ENCODE data around the gene ZFC3H1.

Gene ZFC3H1

DNA sequence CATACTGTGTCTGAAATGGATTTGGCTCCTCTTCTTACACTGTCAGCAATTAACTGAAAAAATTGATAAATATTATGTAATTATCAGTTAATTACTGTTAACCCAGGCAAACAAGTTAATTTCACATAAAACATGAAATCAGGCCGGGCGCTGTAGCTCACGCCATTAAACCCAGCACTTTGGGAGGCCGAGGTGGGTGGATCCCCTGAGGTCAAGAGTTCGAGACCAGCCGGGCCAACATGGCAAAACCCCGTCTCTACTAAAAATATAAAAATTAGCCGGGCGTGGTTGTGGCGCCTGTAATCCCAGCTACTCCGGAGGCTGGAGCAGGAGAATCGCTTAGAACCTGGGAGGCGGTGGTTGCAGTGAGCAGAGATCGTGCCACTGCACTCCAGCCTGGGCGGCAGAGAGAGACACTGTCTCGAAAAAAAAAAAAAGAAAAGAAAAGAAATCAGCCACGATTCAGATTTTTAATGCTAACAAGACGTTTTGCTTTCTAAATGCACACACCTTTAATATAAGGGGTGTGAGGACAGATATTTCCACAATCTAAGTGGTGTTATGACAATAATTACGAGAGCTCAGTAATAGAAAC lies 21.8 kb upstream of the ZFC3H1 start:
- DNase-seq (ENCODE audit: insufficient read length, low spot score) (no peak), FAIRE-seq (no peak)
- TF ChIP-seq POU2F2 (IDR thresholded peaks at IDR 0.05; ENCODE audit: low read depth, low read length) (no peak), POLR2A (IDR thresholded peaks at IDR 0.05; ENCODE audit: low read depth, low read length) (no peak), PAX5 (IDR thresholded peaks at IDR 0.05; ENCODE audit: insufficient read depth, low read length, severe bottlenecking) (no peak), SPI1 (IDR thresholded peaks at IDR 0.05; ENCODE audit: low read depth, low read length) (no peak), TAF1 (IDR thresholded peaks at IDR 0.05; ENCODE audit: low read depth, low read length) (no peak), POLR2AphosphoS5 (IDR thresholded peaks at IDR 0.05; ENCODE audit: low read depth, low read length) (no peak)

DNA sequence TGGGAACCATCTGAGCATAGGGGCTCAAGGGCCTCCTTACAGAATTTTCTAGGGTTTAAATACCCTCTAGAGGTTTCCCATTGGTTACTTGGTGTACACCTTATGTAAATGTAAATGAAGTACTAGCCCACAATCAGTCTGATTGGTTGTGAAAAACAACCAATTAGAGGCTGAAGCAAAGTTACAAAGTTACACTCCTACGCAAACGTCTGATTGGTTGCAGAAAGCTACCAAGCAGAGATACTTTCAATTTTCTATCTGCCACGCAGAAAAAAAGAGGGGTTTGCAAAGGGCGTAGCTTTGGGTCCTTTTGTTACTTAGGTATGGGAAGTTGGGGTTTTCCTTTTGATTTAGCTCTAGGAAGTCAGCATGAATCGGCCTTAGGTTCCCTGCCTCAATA lies 20.4 kb upstream of the ZFC3H1 start:
- TF ChIP-seq POU2F2 (IDR thresholded peaks at IDR 0.05; ENCODE audit: low read depth, low read length) (no peak), POLR2A (IDR thresholded peaks at IDR 0.05; ENCODE audit: low read depth, low read length) (no peak), PAX5 (IDR thresholded peaks at IDR 0.05; ENCODE audit: insufficient read depth, low read length, severe bottlenecking) (no peak), SPI1 (IDR thresholded peaks at IDR 0.05; ENCODE audit: low read depth, low read length) (no peak), TAF1 (IDR thresholded peaks at IDR 0.05; ENCODE audit: low read depth, low read length) (no peak), POLR2AphosphoS5 (IDR thresholded peaks at IDR 0.05; ENCODE audit: low read depth, low read length) (no peak)
- DNase-seq (ENCODE audit: insufficient read length, low spot score) (no peak), FAIRE-seq (no peak)

DNA sequence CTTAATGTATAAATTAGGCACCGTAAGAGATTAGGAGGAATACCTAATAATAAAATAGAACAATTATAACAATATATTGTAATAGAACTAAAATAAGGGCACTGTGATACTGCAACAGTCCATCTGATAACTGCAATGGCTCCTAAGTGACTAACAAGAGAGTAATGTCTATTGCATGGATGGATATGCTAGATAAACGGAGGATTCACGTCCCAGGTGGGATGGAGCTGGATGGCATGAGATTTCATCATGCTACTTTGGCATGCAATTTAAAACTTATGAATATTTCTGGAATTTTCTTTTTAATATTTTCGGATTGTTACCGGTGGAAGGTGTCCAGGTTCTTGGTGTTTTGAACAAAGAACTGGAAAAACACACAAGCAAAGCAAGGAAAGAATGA lies 20.0 kb upstream of the ZFC3H1 start:
- FAIRE-seq (no peak), DNase-seq (ENCODE audit: insufficient read length, low spot score) (no peak)
- TF ChIP-seq POLR2AphosphoS5 (IDR thresholded peaks at IDR 0.05; ENCODE audit: low read depth, low read length), result no peak
- no peak for TF ChIP-seq POLR2A (IDR thresholded peaks at IDR 0.05; ENCODE audit: low read depth, low read length)
- no peak for TF ChIP-seq POU2F2 (IDR thresholded peaks at IDR 0.05; ENCODE audit: low read depth, low read length)
- TF ChIP-seq TAF1 (IDR thresholded peaks at IDR 0.05; ENCODE audit: low read depth, low read length), result no peak
- no peak for TF ChIP-seq SPI1 (IDR thresholded peaks at IDR 0.05; ENCODE audit: low read depth, low read length)
- no peak for TF ChIP-seq PAX5 (IDR thresholded peaks at IDR 0.05; ENCODE audit: insufficient read depth, low read length, severe bottlenecking)

DNA sequence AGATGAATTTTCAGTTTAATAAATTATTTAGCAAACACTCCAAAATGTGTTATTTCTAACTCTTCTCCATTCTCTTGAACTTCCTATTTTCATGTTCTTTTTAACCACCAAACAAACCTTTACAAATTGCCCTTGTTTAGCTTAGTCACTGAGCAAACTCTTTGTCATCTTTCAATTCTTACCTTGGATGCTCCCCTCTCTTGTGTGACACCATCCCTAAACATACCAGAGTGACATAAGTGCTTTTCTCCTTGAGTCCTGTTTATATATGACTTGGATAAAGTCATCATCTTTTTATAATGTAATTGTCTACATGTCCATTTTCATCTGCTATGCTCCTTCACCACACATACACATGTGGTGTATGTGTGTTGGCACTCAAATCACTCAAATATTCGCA lies 18.8 kb upstream of the ZFC3H1 start:
- no peak for TF ChIP-seq TAF1 (IDR thresholded peaks at IDR 0.05; ENCODE audit: low read depth, low read length)
- no peak for TF ChIP-seq POU2F2 (IDR thresholded peaks at IDR 0.05; ENCODE audit: low read depth, low read length)
- TF ChIP-seq SPI1 (IDR thresholded peaks at IDR 0.05; ENCODE audit: low read depth, low read length), result no peak
- TF ChIP-seq POLR2A (IDR thresholded peaks at IDR 0.05; ENCODE audit: low read depth, low read length), result no peak
- no peak for TF ChIP-seq POLR2AphosphoS5 (IDR thresholded peaks at IDR 0.05; ENCODE audit: low read depth, low read length)
- no peak for TF ChIP-seq PAX5 (IDR thresholded peaks at IDR 0.05; ENCODE audit: insufficient read depth, low read length, severe bottlenecking)
- FAIRE-seq (no peak), DNase-seq (ENCODE audit: insufficient read length, low spot score) (no peak)

DNA sequence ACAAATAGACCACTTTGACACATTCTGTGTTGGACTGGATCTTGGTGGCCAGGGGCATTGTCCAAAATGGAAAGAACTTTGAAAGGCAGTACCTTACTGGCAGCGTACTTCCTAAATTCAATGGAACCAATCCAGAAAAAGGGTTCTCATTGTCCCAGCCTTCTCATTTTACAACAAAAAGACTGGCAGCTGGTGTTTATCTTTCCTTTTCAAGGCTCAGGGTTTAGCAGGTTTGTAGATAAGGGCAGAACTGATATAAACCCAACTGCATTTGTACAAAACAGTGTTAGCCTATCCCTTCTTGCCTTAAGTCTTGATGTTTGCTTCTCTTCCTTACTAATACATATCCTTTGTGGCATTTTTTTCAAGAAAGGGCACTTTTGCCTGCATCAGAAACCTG lies 8.2 kb upstream of the ZFC3H1 start:
- TF ChIP-seq SPI1 (IDR thresholded peaks at IDR 0.05; ENCODE audit: low read depth, low read length) (no peak), POLR2A (IDR thresholded peaks at IDR 0.05; ENCODE audit: low read depth, low read length) (no peak), POLR2AphosphoS5 (IDR thresholded peaks at IDR 0.05; ENCODE audit: low read depth, low read length) (no peak), PAX5 (IDR thresholded peaks at IDR 0.05; ENCODE audit: insufficient read depth, low read length, severe bottlenecking) (no peak)
- FAIRE-seq (no peak), DNase-seq (ENCODE audit: insufficient read length, low spot score) (no peak)

DNA sequence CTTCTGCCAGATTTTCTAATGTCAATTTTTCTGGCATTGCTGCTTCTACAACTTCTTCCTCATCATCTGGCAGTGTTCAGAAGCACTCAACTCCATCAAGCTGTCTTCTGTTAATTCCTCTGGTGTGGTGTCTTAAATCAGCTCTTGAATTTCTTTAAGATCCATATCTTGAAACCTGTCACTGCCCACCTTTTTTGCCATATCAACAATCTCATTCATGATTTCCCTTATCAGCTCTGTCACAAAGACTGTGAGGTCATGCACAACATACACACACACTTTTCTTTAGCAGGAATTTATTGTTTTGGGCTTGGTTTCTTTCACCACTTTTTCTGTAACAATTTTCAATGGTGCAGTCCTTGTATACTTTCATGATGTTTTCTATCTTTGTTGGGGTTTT lies 7.7 kb upstream of the ZFC3H1 start:
- DNase-seq (ENCODE audit: insufficient read length, low spot score), result no peak
- FAIRE-seq, result no peak
- TF ChIP-seq POLR2AphosphoS5 (IDR thresholded peaks at IDR 0.05; ENCODE audit: low read depth, low read length) (no peak), PAX5 (IDR thresholded peaks at IDR 0.05; ENCODE audit: insufficient read depth, low read length, severe bottlenecking) (no peak), SPI1 (IDR thresholded peaks at IDR 0.05; ENCODE audit: low read depth, low read length) (no peak), TAF1 (IDR thresholded peaks at IDR 0.05; ENCODE audit: low read depth, low read length) (no peak), POLR2A (IDR thresholded peaks at IDR 0.05; ENCODE audit: low read depth, low read length) (no peak), POU2F2 (IDR thresholded peaks at IDR 0.05; ENCODE audit: low read depth, low read length) (no peak)

DNA sequence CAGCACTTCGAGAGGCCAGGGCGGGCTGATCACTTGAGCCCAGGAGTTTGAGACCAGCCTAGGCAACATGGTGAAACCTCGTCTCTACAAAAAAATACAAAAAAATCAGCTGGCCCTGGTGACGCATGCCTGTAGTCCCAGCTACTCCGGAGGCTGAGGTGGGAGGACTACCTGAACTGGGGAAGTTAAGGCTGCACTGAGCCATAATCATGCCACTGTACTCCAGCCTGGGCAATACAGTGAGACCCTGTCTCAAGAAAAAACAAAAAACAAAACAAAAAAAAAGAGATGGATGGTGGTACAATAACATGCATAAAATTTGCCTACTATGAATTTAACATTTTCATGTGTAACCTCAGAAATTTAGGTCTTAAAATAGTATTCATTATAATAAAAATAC lies 2.6 kb upstream of the ZFC3H1 start:
- no peak for FAIRE-seq
- DNase-seq (ENCODE audit: insufficient read length, low spot score), result no peak
- TF ChIP-seq PAX5 (IDR thresholded peaks at IDR 0.05; ENCODE audit: insufficient read depth, low read length, severe bottlenecking) (no peak), SPI1 (IDR thresholded peaks at IDR 0.05; ENCODE audit: low read depth, low read length) (no peak), POLR2AphosphoS5 (IDR thresholded peaks at IDR 0.05; ENCODE audit: low read depth, low read length) (no peak), POU2F2 (IDR thresholded peaks at IDR 0.05; ENCODE audit: low read depth, low read length) (no peak), TAF1 (IDR thresholded peaks at IDR 0.05; ENCODE audit: low read depth, low read length) (no peak), POLR2A (IDR thresholded peaks at IDR 0.05; ENCODE audit: low read depth, low read length) (no peak)

DNA sequence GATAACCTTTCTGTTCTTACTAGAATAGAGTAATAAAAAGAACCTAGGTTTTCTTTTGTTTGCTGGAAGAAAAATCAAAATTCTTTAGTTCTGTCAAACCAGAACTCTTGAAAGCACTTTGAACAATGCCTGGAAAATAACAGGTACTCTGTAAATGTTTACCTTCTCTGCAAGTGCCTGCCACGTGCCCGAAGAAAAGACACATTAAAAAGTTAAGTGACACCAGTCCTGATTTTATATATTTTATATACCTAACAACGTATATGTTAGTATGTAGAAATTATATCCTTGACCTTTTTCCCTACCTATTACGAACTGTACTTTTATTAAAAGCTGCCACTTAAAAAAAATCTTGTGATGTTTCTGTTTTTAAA lies 1.4 kb upstream of the ZFC3H1 start:
- no peak for TF ChIP-seq POLR2AphosphoS5 (IDR thresholded peaks at IDR 0.05; ENCODE audit: low read depth, low read length)
- TF ChIP-seq POLR2A (IDR thresholded peaks at IDR 0.05; ENCODE audit: low read depth, low read length), result no peak
- no peak for TF ChIP-seq POU2F2 (IDR thresholded peaks at IDR 0.05; ENCODE audit: low read depth, low read length)
- TF ChIP-seq TAF1 (IDR thresholded peaks at IDR 0.05; ENCODE audit: low read depth, low read length), result no peak
- TF ChIP-seq SPI1 (IDR thresholded peaks at IDR 0.05; ENCODE audit: low read depth, low read length), result no peak
- TF ChIP-seq PAX5 (IDR thresholded peaks at IDR 0.05; ENCODE audit: insufficient read depth, low read length, severe bottlenecking), result no peak
- FAIRE-seq, result no peak
- DNase-seq (ENCODE audit: insufficient read length, low spot score), result no peak

DNA sequence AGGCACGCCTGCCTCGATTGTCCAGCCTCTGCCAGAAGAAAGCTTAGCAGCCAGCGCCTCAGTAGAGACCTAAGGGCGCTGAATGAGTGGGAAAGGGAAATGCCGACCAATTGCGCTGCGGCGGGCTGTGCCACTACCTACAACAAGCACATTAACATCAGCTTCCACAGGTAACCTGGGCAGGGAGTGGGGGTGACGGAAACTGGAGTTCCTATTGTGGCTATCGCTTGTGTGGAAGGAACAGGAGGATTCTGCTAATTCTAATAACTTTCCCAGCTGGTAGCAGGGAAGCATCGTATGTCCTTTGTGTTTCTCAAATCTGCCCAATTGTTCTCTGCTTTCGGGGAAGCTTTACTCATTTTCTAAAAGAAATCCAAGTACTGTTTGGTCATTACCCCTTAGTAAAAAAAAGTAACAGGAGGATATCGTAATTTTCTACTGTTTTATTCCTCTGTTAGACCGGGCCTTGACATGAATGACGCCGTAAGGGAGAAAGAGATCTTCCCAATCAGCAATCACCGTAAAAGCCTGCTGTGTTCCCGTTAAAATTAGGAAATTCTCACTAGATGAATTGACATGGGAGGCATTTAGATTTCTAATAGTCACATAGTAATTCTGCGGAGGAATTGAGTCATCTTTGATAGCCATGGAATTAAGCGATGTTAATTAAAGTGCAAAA lies 902 bp upstream of the ZFC3H1 start:
- DNase-seq (ENCODE audit: insufficient read length, low spot score) (no peak), FAIRE-seq (no peak)
- 0 out of 2 replicates have a peak, but pooled peaks have one; percentile 1 for TF ChIP-seq POU2F2 (IDR thresholded peaks at IDR 0.05; ENCODE audit: low read depth, low read length)
- TF ChIP-seq PAX5 (IDR thresholded peaks at IDR 0.05; ENCODE audit: insufficient read depth, low read length, severe bottlenecking), result no peak
- TF ChIP-seq POLR2A (IDR thresholded peaks at IDR 0.05; ENCODE audit: low read depth, low read length), result peak; percentile 34; the same call in 1 of the 2 replicates
- TF ChIP-seq TAF1 (IDR thresholded peaks at IDR 0.05; ENCODE audit: low read depth, low read length), result no peak

All from GM12891 (cell line).